Fibroblast of lung (primary cell): ENCODE measurements around the gene GPX4. TPM values are rescaled to one million over a fixed set of nuclear protein-coding genes. Genes with fewer than 3 reads are reported as not detected.

Experiments used
- DNase-seq, 2 donors: peaks; one replicate each; pipeline versions ENCODE4 v3.0.0 to v3.0.0-alpha.2; 2010; ENCODE audit warnings: low read depth in 2 of 2
- H2AFZ ChIP-seq: 2 replicates; pipeline ENCODE4 v1.5.1; 2012; ENCODE audit warnings: low read length, control low read depth, inconsistent platforms
- H3K27ac ChIP-seq: 2 replicates; pipeline ENCODE4 v1.5.1; 2011; ENCODE audit warnings: low read length, control low read depth; ENCODE audit not compliant: insufficient read depth
- H3K27me3 ChIP-seq: 2 replicates; pipeline ENCODE4 v1.5.1; 2011; ENCODE audit warnings: mild to moderate bottlenecking, low read length; ENCODE audit not compliant: control insufficient read depth, insufficient read depth
- H3K36me3 ChIP-seq: 2 replicates; pipeline ENCODE4 v1.5.1; 2011; ENCODE audit warnings: low read length; ENCODE audit not compliant: control insufficient read depth, insufficient read depth
- H3K4me1 ChIP-seq: 2 replicates; pipeline ENCODE4 v1.5.1; 2011; ENCODE audit warnings: low read length; ENCODE audit not compliant: control insufficient read depth, insufficient read depth; ENCODE audit errors: extremely low read depth
- H3K4me2 ChIP-seq: 2 replicates; pipeline ENCODE4 v1.5.1; 2011; ENCODE audit warnings: low read length, control low read depth; ENCODE audit not compliant: insufficient read depth; ENCODE audit errors: extremely low read depth
- H3K4me3 ChIP-seq, 4 experiments: fragments of 200-600 bp in 1 of 4; sonication (generic) in 1 of 4; replicated peaks in 1 of 4; 2 replicates each; pipeline ENCODE4 v1.5.1; 2011 to 2016; ENCODE audit warnings: low read length in 4 of 4, low read depth in 3 of 4, mild to moderate bottlenecking in 3 of 4, control low read depth in 2 of 4, inconsistent platforms in 1 of 4, mixed read lengths in 1 of 4; ENCODE audit not compliant: insufficient read depth in 1 of 4; ENCODE audit errors: control extremely low read depth in 1 of 4
- H3K79me2 ChIP-seq: 2 replicates; pipeline ENCODE4 v1.5.1; 2012; ENCODE audit warnings: mild to moderate bottlenecking, low read length, inconsistent platforms; ENCODE audit not compliant: control insufficient read depth, insufficient read depth
- H3K9ac ChIP-seq: 2 replicates; pipeline ENCODE4 v1.5.1; 2011; ENCODE audit warnings: mild to moderate bottlenecking, low read length, control low read depth; ENCODE audit not compliant: insufficient read depth
- H3K9me3 ChIP-seq: 2 replicates; pipeline ENCODE4 v1.5.1; 2012; ENCODE audit warnings: low read depth, low read length; ENCODE audit not compliant: control insufficient read depth, insufficient read depth
- H4K20me1 ChIP-seq: 2 replicates; pipeline ENCODE4 v1.5.1; 2011; ENCODE audit warnings: low read length; ENCODE audit not compliant: control insufficient read depth, insufficient read depth; ENCODE audit errors: extremely low read depth
- EZH2 ChIP-seq: IDR thresholded peaks from 2 replicates; pipeline ENCODE4 v1.5.1; 2012; ENCODE audit warnings: low read length, control low read depth, mild to moderate bottlenecking; ENCODE audit errors: missing control alignments
- polyA plus RNA-seq, 2 donors: library from polyadenylated mRNA; depleted of rRNA in 1 of 2; stranded (reverse) in 1 of 2; unstranded in 1 of 2; fragments of >200 nt; gene quantifications; 2 replicates each; pipeline ENCODE4 v1.2.1, GENCODE V29; 2011 to 2012; ENCODE audit warnings: missing spikeins in 1 of 2
- total RNA-seq: library from RNA; depleted of rRNA; stranded (reverse); fragments of >200 nt; gene quantifications from 2 replicates; pipeline ENCODE4 v1.2.1, GENCODE V29; 2014
- TF ChIP-seq, protein P1 (sequence below), 2 donors: IDR thresholded peaks in 1 of 2; conservative IDR thresholded peaks in 1 of 2; 1 replicate in 1 of 2; 2 replicates in 1 of 2; pipeline ENCODE4 v1.5.1; 2011 to 2012; ENCODE audit warnings: low read length in 2 of 2, control low read depth in 1 of 2, inconsistent platforms in 1 of 2, low read depth in 1 of 2, mild to moderate bottlenecking in 1 of 2

Gene GPX4
- total and polyA plus RNA-seq, 2 donors (not counting 1 experiment from before 2014, with no cell fraction given) = 325 to 430 TPM

DNA sequence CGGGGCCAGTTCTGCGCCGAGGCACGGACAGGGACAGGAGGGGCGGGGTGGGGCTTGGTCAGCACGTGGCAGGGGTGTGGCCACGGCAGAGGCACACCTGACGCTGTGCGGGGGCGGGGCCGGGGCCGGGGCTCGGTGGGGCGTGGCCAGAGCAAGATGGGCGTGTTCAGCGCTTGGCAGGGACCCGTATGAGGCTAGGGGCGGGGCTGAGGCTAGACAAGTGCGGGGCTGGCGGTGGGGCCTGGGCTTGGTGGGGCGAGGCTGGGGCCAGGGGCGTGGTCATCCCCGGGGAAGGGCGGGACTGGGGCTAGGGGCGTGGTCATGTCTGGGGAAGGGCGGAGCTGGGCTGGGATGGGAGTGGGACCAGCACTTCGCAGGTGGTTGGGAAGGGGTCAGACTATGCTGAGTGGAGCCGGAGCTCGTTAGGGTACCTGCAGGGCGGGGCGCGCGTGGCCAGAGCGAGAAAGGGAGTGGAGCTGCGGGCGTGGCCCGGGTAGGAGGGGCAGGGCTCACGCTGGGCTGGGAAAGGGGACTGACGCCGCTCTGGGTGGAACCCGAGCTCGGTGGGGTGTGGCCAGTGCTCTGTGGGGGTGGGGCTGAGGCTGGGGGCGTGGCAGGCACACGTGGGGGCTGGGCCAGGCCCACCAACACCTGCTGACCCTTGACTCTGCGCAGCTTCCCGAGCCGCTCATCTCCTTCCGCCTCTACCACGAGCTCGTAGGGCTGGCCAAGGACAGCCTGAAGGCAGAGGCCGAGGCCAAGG lies 21.4 kb upstream of the GPX4 start:
- Histone ChIP-seq H3K27me3 (no peaks in the 10 kb centered on the region), H4K20me1 (no peaks in the 10 kb centered on the region), H3K4me3 (no peak overlapping the region), H3K4me2 (no peak overlapping the region), H3K27ac (no peak overlapping the region), H3K4me1 (no peaks in the 10 kb centered on the region), H2AFZ (no peak overlapping the region), H3K9ac (no peak overlapping the region), H3K9me3 (no peaks in the 10 kb centered on the region), H3K79me2 (no peaks in the 10 kb centered on the region), H3K36me3 (peaks cover 1% of the 10 kb centered on the region)
- peak in 1 of 2 donors; percentile 18 for DNase-seq
- TF ChIP-seq EZH2 = no peak
- TF ChIP-seq, protein P1, sequence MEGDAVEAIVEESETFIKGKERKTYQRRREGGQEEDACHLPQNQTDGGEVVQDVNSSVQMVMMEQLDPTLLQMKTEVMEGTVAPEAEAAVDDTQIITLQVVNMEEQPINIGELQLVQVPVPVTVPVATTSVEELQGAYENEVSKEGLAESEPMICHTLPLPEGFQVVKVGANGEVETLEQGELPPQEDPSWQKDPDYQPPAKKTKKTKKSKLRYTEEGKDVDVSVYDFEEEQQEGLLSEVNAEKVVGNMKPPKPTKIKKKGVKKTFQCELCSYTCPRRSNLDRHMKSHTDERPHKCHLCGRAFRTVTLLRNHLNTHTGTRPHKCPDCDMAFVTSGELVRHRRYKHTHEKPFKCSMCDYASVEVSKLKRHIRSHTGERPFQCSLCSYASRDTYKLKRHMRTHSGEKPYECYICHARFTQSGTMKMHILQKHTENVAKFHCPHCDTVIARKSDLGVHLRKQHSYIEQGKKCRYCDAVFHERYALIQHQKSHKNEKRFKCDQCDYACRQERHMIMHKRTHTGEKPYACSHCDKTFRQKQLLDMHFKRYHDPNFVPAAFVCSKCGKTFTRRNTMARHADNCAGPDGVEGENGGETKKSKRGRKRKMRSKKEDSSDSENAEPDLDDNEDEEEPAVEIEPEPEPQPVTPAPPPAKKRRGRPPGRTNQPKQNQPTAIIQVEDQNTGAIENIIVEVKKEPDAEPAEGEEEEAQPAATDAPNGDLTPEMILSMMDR (conservative IDR thresholded peaks at IDR 0.05 in 1 of 2, IDR thresholded peaks at IDR 0.05 in 1 of 2; ENCODE audit: low read depth in 1 of 2, low read length in 2 of 2) = no peak

- H3K4me1 ChIP-seq = no peaks in the 10 kb centered on the region
- peaks cover 3% of the 10 kb centered on the region for H3K36me3 ChIP-seq
- H3K9ac ChIP-seq = no peak overlapping the region
- no peak overlapping the region for H3K4me2 ChIP-seq
- no peak for DNase-seq
- TF ChIP-seq, protein P1 (conservative IDR thresholded peaks at IDR 0.05 in 1 of 2, IDR thresholded peaks at IDR 0.05 in 1 of 2; ENCODE audit: low read depth in 1 of 2, low read length in 2 of 2) = no peak
- no peak for TF ChIP-seq EZH2
- H4K20me1 ChIP-seq = no peaks in the 10 kb centered on the region
- no peak overlapping the region for H3K27ac ChIP-seq
- no peak overlapping the region for H2AFZ ChIP-seq
- no peaks in the 10 kb centered on the region for H3K79me2 ChIP-seq
- no peaks in the 10 kb centered on the region for H3K9me3 ChIP-seq
- no peaks in the 10 kb centered on the region for H3K27me3 ChIP-seq
- H3K4me3 ChIP-seq = no peak overlapping the region
These were observed 20.6 kb upstream of the GPX4 start for GRCh38 chr19:1082928-1083816.
